Small intestine (tissue), 16 donors: ENCODE data around the gene MASP2. TPM values are rescaled to one million over a fixed set of nuclear protein-coding genes. Genes with fewer than 3 reads are reported as not detected.
"Not testable (repeated sequence)": the region's sequence is repeated elsewhere in the genome, so short reads cannot be mapped to it uniquely, and the experiment has no call there.

Experiments used
- DNase-seq, 2 donors: peaks; one replicate each; pipeline versions ENCODE4 v3.0.0 to v3.0.0-alpha.2; 2013
- FAIRE-seq: peaks from 2 replicates; lab custom pipeline; 2012; peaks lifted over from hg19 to GRCh38; lab: Jason Lieb, UNC
- H3K27ac ChIP-seq, 3 donors: one replicate each; pipeline ENCODE4 v1.5.1; 2013; ENCODE audit warnings: low read length in 2 of 3, mild to moderate bottlenecking in 2 of 3, control low read depth in 1 of 3, inconsistent platforms in 1 of 3, low read depth in 1 of 3, moderate library complexity in 1 of 3
- H3K27me3 ChIP-seq, 3 donors: one replicate each; pipeline ENCODE4 v1.6.1; 2013; ENCODE audit warnings: low read length in 3 of 3, inconsistent platforms in 1 of 3; ENCODE audit not compliant: control insufficient read depth in 3 of 3, insufficient read depth in 3 of 3
- H3K36me3 ChIP-seq, 3 donors: one replicate each; pipeline ENCODE4 v1.6.1; 2013; ENCODE audit warnings: low read length in 3 of 3, inconsistent platforms in 1 of 3, low read depth in 1 of 3, mild to moderate bottlenecking in 1 of 3, moderate library complexity in 1 of 3; ENCODE audit not compliant: control insufficient read depth in 3 of 3, insufficient read depth in 2 of 3
- H3K4me1 ChIP-seq, 3 donors: one replicate each; pipeline ENCODE4 v1.6.1; 2013; ENCODE audit warnings: low read length in 2 of 3, inconsistent platforms in 1 of 3, low read depth in 1 of 3, mild to moderate bottlenecking in 1 of 3, moderate library complexity in 1 of 3; ENCODE audit not compliant: control insufficient read depth in 3 of 3, insufficient read depth in 2 of 3
- H3K4me3 ChIP-seq, 3 donors: one replicate each; pipeline ENCODE4 v1.5.1; 2013; ENCODE audit warnings: low read length in 3 of 3, control low read depth in 1 of 3, inconsistent platforms in 1 of 3, low read depth in 1 of 3, mild to moderate bottlenecking in 1 of 3, moderate library complexity in 1 of 3
- H3K9me3 ChIP-seq, 2 donors: one replicate each; pipeline ENCODE4 v1.6.1; 2013; ENCODE audit warnings: low read depth in 1 of 2, low read length in 1 of 2; ENCODE audit not compliant: control insufficient read depth in 2 of 2, insufficient read depth in 1 of 2
- WGBS, 3 donors: extraction: QIAGEN DNeasy Blood & Tissue Kit; methylation state at CpG; one replicate each; pipeline ENCODE4 v1.1.7; 2013; 5-methylcytosine and 5-hydroxymethylcytosine counted together
- long read RNA-seq, 10 donors: transcript quantifications; one replicate each; lab custom pipeline, GENCODE V29; 2026
- polyA plus RNA-seq, 4 donors: library from polyadenylated mRNA; stranded (reverse) in 3 of 4; unstranded in 1 of 4; fragments of 200-250 nt in 3 of 4; fragments of 120-200 nt in 1 of 4; gene quantifications; one replicate each; pipeline versions ENCODE4 v1.2.1 to v1.2.3, GENCODE V29; 2013
- donor health status: healthy with polysubstance abuse.
- donor health status: control.
- donor health status: control.
- donor health status: Bipolar disorder and iron deficiency.
- donor health status: healthy.

The MASP2 gene
- polyA plus RNA-seq: 1 to 10 TPM in 1 of 4 donors, not detected in 3; 4.7 TPM
- long read RNA-seq, donor 1: 0 reads
- long read RNA-seq, donor 2: 0 reads
- long read RNA-seq, donor 3: 0 reads
- long read RNA-seq, donor 4: 0 reads
- long read RNA-seq, donor 5: 0 reads
- long read RNA-seq, donor 6: 0 reads
- long read RNA-seq, donor 7: 0 reads
- long read RNA-seq, donor 8: 0 reads
- long read RNA-seq, donor 9: 0 reads
- long read RNA-seq, donor 10, partial matches to known transcripts: 29 of 29 reads
- long read RNA-seq, donor 10, other reads (novel, unspliced or antisense): 0 of 29 reads

DNA sequence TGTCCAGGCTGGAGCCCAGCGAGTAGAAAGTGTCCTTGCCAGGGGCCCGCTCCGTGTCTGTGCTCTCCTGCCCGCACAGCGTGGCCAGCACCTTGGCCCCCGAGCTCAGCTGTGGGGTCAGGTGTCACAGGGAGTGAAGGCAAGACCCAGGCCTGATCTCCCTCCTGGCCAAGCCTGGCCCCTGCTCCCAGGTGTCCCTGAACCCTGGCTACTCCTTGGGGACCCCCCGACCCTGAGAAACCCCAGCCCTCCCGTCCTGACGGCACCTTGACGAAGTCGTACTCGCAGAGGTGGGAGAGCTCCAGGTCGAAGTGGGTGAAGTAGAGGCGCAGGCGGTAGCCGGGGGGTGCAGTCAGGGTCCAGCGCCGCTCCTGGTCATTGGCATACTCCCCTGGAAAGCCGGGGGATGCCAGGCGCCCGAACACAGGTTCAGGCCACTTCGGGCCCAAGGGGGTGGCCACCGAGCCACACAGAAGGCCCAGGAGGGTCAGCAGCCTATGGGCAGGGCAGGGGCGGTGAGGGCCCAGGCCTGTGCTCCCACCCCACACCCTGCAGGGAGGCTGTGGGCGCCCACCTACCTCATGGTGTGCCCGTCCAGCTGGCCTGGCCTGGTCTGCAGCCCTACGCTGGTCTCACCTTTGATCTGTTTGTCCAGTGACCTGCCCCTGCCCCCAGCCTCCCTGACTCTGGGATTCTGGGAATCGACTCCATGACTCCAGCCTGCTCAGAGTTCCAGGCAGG is at the start of gene MASP2:
MASP2 (minus strand) TSS at position 615 of the 741 bp plus-strand sequence; CDS start at position 583, 32 bp downstream.
- no peak within 1 kb of the TSS for H3K27ac ChIP-seq
- DNase-seq (no peak), FAIRE-seq (no peak)
- 90 to 93% (median 92%) methylated on average over 28 of the region's 28 CpGs for WGBS, 3 donors
- no peaks in the 10 kb centered on the region for H3K36me3 ChIP-seq
- no peaks in the 10 kb centered on the region for H3K9me3 ChIP-seq
- peaks cover 0 to 3% (median 0%) of the 10 kb centered on the region in 3 donors for H3K27me3 ChIP-seq
- H3K4me1 ChIP-seq: no peaks in the 10 kb centered on the region
- no peak within 1 kb of the TSS for H3K4me3 ChIP-seq

GRCh38 chr1:11083784-11084183 is 36.7 kb upstream of the MASP2 start:
- 82 to 100% (median 100%) methylated on average over 2 of the region's 3 CpGs for WGBS, 3 donors
- not testable (repeated sequence) for H3K4me3 ChIP-seq, FAIRE-seq, H3K4me1 ChIP-seq, H3K9me3 ChIP-seq, H3K27ac ChIP-seq, H3K27me3 ChIP-seq, DNase-seq
- peaks cover 23 to 39% (median 28%) of the 10 kb centered on the region in 3 donors for H3K36me3 ChIP-seq

DNA sequence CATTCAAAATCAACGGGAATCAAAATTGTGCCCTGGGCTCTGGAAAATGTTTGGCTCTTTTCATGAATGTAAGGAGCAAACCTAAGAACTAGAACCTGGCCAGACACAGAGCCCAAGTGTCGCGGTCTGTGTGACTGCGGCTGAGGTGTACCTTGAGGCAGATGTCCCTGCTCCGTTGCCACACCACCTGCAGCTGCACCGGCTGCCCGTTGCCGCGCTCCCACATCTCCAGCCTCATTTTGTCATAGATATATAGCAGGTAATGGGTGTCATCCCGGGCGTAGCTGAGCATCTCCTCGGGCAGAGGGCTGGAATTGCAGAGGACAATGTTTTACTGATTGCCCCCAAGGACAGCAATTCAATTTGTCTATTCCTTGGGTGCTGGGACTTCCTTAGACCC is 33.9 kb upstream of the MASP2 start:
- no peaks in the 10 kb centered on the region for H3K27me3 ChIP-seq
- H3K27ac ChIP-seq: no peak overlapping the region
- DNase-seq (no peak), FAIRE-seq (no peak)
- H3K4me3 ChIP-seq: no peak overlapping the region
- 84 to 89% (median 87%) methylated on average over 12 of the region's 12 CpGs for WGBS, 3 donors
- H3K36me3 ChIP-seq: peaks cover 21 to 57% (median 28%) of the 10 kb centered on the region in 3 donors
- no peaks in the 10 kb centered on the region for H3K9me3 ChIP-seq
- H3K4me1 ChIP-seq: no peaks in the 10 kb centered on the region

- Histone ChIP-seq H3K4me1 (no peaks in the 10 kb centered on the region), H3K27ac (no peak overlapping the region), H3K27me3 (no peaks in the 10 kb centered on the region), H3K4me3 (no peak overlapping the region), H3K36me3 (peaks cover 29 to 74% (median 30%) of the 10 kb centered on the region in 3 donors), H3K9me3 (no peaks in the 10 kb centered on the region)
- 88 to 100% (median 99%) methylated on average over 2 of the region's 2 CpGs for WGBS, 3 donors
- no peak for DNase-seq
- no peak for FAIRE-seq
Observed at GRCh38 chr1:11078631-11079030, 31.6 kb upstream of the MASP2 start.

GRCh38 chr1:11073398-11073797 is 26.4 kb upstream of the MASP2 start:
- not testable (repeated sequence) for H3K27me3 ChIP-seq, H3K4me3 ChIP-seq, FAIRE-seq, H3K9me3 ChIP-seq, DNase-seq, H3K27ac ChIP-seq, H3K4me1 ChIP-seq
- peaks cover 17 to 78% (median 42%) of the 10 kb centered on the region in 3 donors for H3K36me3 ChIP-seq
- WGBS, 3 donors: 81 to 89% (median 87%) methylated on average over 7 of the region's 7 CpGs

- Histone ChIP-seq H3K27me3 (no peaks in the 10 kb centered on the region), H3K36me3 (peaks cover 22 to 82% (median 43%) of the 10 kb centered on the region in 3 donors), H3K4me3 (no peak overlapping the region), H3K4me1 (no peaks in the 10 kb centered on the region), H3K9me3 (no peaks in the 10 kb centered on the region), H3K27ac (no peak overlapping the region)
- FAIRE-seq: no peak
- no peak for DNase-seq
- WGBS, 3 donors: 62 to 78% (median 73%) methylated on average over 13 of the region's 13 CpGs
Observed at GRCh38 chr1:11072216-11072917, 25.3 kb upstream of the MASP2 start.

DNA sequence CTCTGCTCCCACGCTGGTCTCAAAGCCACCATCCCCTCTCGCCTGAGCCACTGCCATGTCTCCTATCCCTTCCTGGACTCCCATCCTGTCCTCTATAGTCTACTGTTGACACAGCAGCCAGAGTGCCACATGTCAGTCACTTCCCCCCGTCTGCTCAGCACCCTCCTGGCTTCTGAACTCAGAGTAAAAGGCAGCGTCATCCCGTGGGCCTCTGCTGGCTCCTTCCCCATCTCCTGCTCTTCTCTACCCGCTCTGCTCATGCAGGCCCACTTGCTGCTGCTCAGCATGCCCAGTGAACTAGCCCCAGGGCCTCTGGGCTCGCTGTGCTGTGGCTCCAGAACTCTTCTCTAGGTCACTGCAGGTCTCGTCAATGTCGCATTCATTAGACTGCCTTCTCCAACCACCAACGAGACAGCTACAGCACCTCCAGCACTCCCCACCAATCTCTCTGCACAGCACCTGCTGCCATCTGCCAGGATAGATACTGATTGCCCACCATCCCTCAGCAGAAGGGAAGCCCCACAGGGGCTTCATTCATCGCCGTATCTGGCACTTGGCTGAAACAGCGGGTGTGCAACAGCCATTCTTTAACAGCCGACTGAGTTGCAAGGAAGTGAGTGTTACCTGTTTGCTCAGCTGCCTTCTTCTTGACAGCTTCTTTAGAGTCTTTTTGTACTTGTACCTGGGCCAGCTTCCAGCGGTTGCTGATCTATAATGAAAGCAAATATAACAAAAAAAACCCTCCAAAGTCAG is 24.6 kb upstream of the MASP2 start:
- no peaks in the 10 kb centered on the region for H3K4me1 ChIP-seq
- no peak overlapping the region for H3K4me3 ChIP-seq
- H3K9me3 ChIP-seq: no peaks in the 10 kb centered on the region
- WGBS, 3 donors: 63 to 82% (median 64%) methylated on average over 15 of the region's 15 CpGs
- DNase-seq: no peak
- FAIRE-seq: no peak
- peaks cover 24 to 79% (median 41%) of the 10 kb centered on the region in 3 donors for H3K36me3 ChIP-seq
- no peak overlapping the region for H3K27ac ChIP-seq
- no peaks in the 10 kb centered on the region for H3K27me3 ChIP-seq

DNA sequence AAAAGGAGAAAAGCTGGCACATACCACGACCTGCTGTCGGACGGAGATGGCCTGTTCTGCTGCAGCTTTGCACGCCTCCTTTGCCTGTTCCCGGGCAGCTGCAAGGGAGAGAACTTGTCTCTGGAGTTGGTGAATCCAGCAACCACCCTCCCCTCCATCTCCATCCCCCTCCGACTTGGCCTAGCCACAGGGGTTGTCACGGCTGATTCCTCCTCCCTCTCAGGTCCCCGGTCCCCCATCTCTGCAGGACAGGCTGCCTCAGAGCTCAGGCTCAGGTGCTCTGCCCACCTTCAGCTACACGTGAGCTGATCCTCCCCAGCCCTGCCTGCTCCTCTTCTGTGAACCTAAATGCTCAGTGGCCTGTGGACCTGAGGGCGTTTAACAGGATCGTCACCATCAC is 23.8 kb upstream of the MASP2 start:
- no peaks in the 10 kb centered on the region for H3K27me3 ChIP-seq
- WGBS, 3 donors: 89 to 94% (median 89%) methylated on average over 10 to 11 of the region's 11 CpGs
- peaks cover 28 to 79% (median 37%) of the 10 kb centered on the region in 3 donors for H3K36me3 ChIP-seq
- no peak overlapping the region for H3K27ac ChIP-seq
- FAIRE-seq: no peak
- DNase-seq: no peak
- no peaks in the 10 kb centered on the region for H3K9me3 ChIP-seq
- no peak overlapping the region for H3K4me3 ChIP-seq
- no peaks in the 10 kb centered on the region for H3K4me1 ChIP-seq
